Motor neuron (in vitro differentiated cells): ENCODE data around the gene ZGPAT. TPM values are rescaled to one million over a fixed set of nuclear protein-coding genes. Genes with fewer than 3 reads are reported as not detected.
"Not testable (repeated sequence)": the region's sequence is repeated elsewhere in the genome, so short reads cannot be mapped to it uniquely, and the experiment has no call there.

Experiments used
- ATAC-seq, 8 experiments: fragments of 200-7000 bp; cut with Tn5 transposase; replicated peaks in 6 of 8; 2 replicates each; pipeline ENCODE4 v1.8.0; 2021; ENCODE audit warnings: mild to moderate bottlenecking in 8 of 8, moderate library complexity in 8 of 8
- H3K27ac ChIP-seq, 2 donors: fragments of 250-450 bp; sonication (Bioruptor Pico); 2 replicates each; pipeline ENCODE4 v1.9.0; 2021; ENCODE audit warnings: antibody characterized with exemption in 2 of 2, mild to moderate bottlenecking in 2 of 2, moderate library complexity in 1 of 2
- H3K4me1 ChIP-seq, 2 donors: fragments of 250-450 bp; sonication (Bioruptor Pico); replicated peaks in 1 of 2; 2 replicates each; pipeline ENCODE4 v1.6.1; 2021; ENCODE audit warnings: antibody characterized with exemption in 2 of 2, mild to moderate bottlenecking in 2 of 2, moderate library complexity in 1 of 2
- H3K4me3 ChIP-seq, 5 donors: fragments of 250-450 bp; sonication (Bioruptor Pico); 2 replicates each; pipeline ENCODE4 v1.9.0; 2021; ENCODE audit warnings: antibody characterized with exemption in 5 of 5, mild to moderate bottlenecking in 5 of 5, moderate library complexity in 4 of 5
- WGBS, 10 experiments: fragments of 450-650 bp; shearing (Covaris generic); methylation state at CpG; one replicate each; pipeline ENCODE4 v1.0.0; 2022; 5-methylcytosine and 5-hydroxymethylcytosine counted together
- in situ Hi-C, 9 experiments: fragments of 400-800 bp; cut with MboI; loops; one replicate each; pipeline ENCODE4 v1.15.0; 2021; ENCODE audit warnings: low sequenced_read_pairs in 9 of 9, low pct_unique_long_range_greater_than_20kb in 2 of 9; ENCODE audit not compliant: unreplicated experiment in 9 of 9
- total RNA-seq, 8 experiments: library from RNA; unstranded; fragments of 300-600 nt; gene quantifications; 2 replicates each; pipeline versions ENCODE4 v1.2.3 to v1.2.4, GENCODE V29; 2022

The ZGPAT gene
- total RNA-seq, 8 experiments from 2014 or later, result 10.4 to 28.3 (median 15.7) TPM

DNA sequence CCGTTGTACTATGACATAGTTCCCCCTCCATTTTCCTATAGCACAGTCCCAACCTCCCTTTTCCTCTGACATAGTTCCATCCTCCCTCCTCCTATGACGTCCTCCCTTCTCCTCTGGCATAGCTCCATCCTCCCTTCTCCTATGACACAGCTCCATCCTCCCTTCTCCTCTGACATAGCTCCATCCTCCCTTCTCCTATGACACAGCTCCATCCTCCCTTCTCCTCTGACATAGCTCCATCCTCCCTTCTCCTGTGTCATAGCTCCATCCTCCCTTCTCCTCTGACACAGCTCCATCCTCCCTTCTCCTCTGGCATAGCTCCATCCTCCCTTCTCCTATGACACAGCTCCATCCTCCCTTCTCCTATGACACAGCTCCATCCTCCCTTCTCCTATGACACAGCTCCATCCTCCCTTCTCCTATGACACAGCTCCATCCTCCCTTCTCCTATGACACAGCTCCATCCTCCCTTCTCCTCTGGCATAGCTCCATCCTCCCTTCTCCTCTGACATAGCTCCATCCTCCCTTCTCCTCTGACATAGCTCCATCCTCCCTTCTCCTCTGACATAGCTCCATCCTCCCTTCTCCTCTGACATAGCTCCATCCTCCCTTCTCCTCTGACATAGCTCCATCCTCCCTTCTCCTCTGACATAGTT is 15.3 kb downstream of the ZGPAT start:
- H3K27ac ChIP-seq, in situ Hi-C loops, H3K4me3 ChIP-seq, H3K4me1 ChIP-seq: not testable (repeated sequence)
- ATAC-seq, result peak in 1 of 8 experiments; percentile 15
- 50 to 100% (median 84%) methylated on average over 1 to 2 of the region's 2 CpGs; no CpG with 5 or more reads in 4 of the 10 experiments for WGBS, 10 experiments

DNA sequence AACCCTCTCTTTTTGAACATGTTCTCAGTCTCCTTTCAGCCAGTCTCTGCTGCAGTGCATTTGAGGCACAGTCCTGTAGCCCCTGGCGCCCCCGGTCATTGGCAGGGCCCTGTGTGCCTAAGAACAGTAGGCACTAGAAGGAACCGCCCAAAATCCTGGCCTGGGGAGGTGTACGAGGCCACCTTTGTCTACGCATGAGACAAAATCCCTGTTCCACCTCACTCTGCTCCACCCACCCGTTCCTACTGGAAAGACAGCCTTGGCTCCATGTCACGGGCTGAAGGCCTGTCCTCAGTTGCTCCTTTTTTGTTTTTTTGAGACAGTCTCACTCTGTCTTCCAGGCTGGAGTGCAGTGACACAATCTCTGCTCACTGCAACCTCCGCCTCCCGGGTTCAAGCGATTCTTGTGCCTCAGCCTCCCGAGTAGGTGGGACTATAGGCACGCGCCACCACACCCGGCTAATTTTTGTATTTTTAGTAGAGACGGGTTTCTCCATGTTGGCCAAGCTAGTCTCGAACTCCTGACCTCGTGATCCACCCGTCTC is 22.4 kb downstream of the ZGPAT start:
- H3K4me1 ChIP-seq, in situ Hi-C loops, ATAC-seq, H3K27ac ChIP-seq, H3K4me3 ChIP-seq: not testable (repeated sequence)
- WGBS, 10 experiments, result 82 to 100% (median 91%) methylated on average over 1 to 13 of the region's 18 CpGs; no CpG with 5 or more reads in 1 of the 10 experiments

DNA sequence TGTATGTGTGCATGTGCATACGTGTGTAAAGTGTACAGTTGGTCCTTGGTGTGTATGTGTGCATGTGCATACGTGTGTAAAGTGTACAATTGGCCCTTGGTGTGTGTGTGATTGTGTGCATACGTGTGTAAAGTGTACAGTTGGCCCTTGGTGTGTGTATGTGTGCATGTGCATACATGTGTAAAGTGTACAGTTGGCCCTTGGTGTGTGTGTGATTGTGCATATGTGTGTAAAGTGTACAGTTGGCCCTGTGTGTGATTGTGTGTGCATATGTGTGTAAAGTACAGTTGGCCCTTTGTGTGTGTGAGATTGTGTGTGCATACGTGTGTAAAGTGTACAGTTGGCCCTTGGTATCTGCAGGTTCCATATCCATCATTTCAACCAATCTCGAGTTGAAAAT is 23.6 kb downstream of the ZGPAT start:
- H3K4me3 ChIP-seq, result no peak overlapping the region
- H3K27ac ChIP-seq, result no peak overlapping the region
- 80 to 100% (median 92%) methylated on average over 1 to 4 of the region's 5 CpGs; no CpG with 5 or more reads in 7 of the 10 experiments for WGBS, 10 experiments
- no peak for ATAC-seq
- H3K4me1 ChIP-seq, result no peaks in the 10 kb centered on the region
- in situ Hi-C loops, result no loop called here

DNA sequence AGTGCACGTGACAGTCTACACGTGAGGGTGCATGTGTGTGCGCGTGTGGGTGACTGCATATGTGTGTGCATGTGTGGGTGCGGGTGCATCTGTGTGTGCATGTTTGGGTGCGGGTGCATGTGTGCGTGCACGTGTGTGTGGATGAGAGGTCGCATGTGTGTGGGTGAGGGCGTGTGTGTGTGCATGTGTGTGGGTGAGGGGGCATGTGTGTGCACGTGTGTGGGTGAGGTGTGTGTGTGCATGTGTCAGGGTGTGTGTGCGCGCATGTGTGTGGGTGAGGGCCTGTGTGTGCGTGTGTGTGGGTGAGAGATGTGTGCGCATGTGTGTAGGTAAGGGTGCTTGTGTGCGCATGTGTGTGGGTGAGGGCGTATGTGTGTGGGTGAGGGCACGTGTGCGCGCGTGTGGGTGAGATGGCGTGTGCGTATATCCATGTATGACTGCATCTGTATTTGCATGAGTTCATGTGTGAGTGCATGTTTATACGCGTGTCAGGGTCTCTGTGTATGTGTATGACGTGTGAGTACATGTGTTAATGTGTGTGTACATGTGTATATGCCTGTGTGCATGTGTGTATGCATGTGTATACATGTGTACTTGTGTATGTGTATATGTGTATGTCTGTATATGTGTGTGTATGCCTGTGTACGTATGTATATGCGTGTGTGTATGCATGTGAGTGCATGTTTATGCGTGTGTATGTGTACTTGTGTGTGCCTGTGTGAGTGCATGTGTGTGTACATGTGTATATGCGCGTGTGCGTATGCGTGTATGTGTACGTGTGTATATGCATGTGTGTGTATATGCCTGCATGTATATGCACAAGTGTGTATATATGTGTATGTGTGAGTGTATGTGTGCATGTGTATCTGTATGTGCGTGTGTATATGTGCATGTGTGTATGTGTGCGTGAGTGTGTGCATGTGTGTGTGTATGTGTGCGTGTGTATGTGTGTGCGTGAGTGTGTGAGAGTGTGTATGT is 24.6 kb downstream of the ZGPAT start:
- Histone ChIP-seq H3K4me3 (no peak overlapping the region), H3K27ac (no peak overlapping the region), H3K4me1 (peaks cover 0 to 4% of the 10 kb centered on the region in 2 donors)
- in situ Hi-C loops, result no loop called here
- WGBS, 10 experiments, result 50 to 100% (median 88%) methylated on average over 1 to 17 of the region's 38 CpGs; no CpG with 5 or more reads in 1 of the 10 experiments
- ATAC-seq, result no peak

DNA sequence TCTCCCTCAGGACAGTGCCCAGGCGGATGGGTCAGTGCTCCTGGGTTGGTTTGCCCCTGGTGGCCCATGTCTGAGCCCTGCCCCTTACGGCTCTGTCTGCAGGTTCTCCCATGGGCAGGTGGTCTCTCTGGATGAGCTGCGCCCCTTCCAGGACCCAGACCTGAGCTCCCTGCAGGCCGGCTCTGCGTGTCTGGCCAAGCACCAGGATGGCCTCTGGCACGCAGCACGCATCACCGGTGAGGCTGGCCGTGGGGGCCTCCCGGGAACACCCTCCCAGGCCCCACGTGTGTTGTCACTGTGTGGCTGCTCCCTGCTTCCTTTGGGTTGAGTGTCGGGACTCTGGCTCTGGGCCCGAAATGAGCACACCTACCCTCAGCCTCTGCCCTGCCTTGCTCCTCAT is 25.3 kb downstream of the ZGPAT start:
- Histone ChIP-seq H3K4me1 (peaks cover 2 to 11% of the 10 kb centered on the region in 2 donors), H3K27ac (no peak overlapping the region), H3K4me3 (no peak overlapping the region)
- 75 to 100% (median 100%) methylated on average over 1 to 2 of the region's 13 CpGs; no CpG with 5 or more reads in 7 of the 10 experiments for WGBS, 10 experiments
- no peak for ATAC-seq
- in situ Hi-C loops, result no loop called here

DNA sequence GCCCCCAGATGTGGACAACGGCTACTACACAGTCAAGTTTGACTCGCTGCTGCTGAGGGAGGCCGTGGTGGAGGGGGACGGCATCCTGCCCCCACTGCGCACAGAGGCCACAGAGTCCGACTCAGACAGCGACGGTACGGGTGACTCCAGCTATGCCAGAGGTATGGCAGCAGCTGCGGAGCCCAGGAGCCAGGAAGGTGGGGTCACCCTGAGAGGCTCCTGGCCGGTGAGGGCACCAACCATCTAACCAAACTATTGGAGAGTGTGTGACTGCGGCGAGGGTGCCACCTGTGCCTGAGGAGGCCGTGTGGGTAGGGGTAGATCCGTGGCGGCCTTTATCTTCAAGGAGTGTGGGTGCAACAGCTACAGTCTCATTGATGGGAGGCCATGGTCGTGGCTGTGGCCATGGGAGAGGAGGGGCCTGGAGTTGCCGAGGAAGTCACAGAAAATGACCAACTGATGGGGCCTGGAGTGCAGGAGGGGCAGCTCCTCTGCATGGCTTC is 25.8 kb downstream of the ZGPAT start:
- peaks cover 7 to 16% of the 10 kb centered on the region in 2 donors for H3K4me1 ChIP-seq
- H3K27ac ChIP-seq, result no peak overlapping the region
- ATAC-seq, result no peak
- H3K4me3 ChIP-seq, result no peak overlapping the region
- in situ Hi-C loops, result no loop called here
- 60 to 100% (median 94%) methylated on average over 1 to 5 of the region's 18 CpGs; no CpG with 5 or more reads in 6 of the 10 experiments for WGBS, 10 experiments

DNA sequence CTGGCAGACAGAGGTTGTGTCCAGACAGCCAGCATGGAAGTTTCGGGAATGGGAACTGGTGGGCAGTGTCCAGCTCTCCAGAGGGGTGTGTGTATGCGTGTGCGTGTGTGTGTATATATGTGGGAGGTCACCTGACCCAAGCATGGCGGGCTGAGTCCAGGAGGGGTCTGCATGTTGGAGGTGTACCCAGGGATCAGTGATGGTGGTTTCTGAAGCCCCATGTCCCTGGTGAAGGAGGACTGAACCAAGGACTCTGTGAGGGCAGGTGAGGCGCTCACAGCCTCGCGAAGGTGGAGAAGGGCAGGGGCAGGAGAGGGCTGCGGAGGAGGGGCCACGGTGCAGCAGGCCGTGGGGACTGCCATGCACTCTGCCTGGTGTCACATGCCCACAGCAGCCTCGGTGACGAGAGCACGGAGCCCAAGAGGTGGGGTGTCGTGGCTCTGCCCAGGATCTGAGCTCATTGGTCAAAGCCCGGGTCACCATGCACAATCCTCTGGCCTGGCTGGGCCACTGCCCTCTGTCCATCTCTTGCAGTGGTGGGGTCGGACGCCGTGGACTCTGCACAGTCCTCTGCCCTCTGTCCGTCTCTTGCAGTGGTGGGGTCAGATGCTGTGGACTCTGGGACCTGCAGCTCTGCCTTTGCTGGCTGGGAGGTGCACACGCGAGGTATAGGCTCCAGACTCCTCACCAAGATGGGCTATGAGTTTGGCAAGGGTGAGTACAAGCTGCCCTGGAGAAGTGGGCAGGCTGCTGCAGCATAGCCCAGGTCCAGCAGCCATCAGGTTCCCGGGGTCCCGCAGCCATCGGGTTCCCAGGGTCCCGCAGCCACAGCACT is 26.5 kb downstream of the ZGPAT start:
- WGBS, 10 experiments, result 87 to 100% (median 97%) methylated on average over 2 to 15 of the region's 25 CpGs; no CpG with 5 or more reads in 5 of the 10 experiments
- Histone ChIP-seq H3K4me3 (no peak overlapping the region), H3K27ac (no peak overlapping the region), H3K4me1 (peaks cover 8 to 18% of the 10 kb centered on the region in 2 donors)
- in situ Hi-C loops, result no loop called here
- no peak for ATAC-seq

DNA sequence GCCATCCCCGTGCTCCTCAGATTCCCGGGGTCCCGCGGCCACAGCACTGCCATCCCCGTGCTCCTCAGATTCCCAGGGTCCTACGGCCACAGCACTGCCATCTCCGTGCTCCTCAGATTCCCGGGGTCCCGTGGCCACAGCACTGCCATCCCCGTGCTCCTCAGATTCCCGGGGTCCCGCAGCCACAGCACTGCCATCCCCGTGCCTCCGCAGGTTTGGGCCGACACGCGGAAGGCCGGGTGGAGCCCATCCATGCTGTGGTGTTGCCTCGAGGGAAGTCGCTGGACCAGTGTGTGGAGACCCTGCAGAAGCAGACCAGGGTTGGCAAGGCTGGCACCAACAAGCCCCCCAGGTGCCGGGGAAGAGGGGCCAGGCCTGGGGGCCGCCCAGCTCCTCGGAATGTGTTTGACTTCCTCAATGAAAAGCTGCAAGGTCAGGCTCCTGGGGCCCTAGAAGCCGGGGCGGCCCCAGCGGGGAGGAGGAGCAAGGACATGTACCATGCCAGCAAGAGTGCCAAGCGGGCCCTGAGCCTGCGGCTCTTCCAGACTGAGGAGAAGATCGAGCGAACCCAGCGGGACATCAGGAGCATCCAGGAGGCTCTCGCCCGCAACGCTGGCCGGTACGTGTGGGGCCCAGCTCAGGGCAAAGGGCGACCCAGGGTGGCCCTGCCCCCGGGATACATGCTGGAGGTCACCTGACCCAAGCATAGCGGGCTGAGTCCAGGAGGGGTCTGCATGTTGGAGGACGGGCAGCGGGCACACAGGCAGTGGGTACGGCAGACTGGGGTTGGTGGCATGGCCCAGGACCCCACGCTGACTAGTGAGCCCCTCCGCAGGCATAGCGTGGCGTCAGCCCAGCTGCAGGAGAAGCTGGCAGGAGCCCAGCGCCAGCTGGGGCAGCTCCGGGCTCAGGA is 27.4 kb downstream of the ZGPAT start:
- Histone ChIP-seq H3K27ac (no peak overlapping the region), H3K4me1 (peaks cover 8 to 18% of the 10 kb centered on the region in 2 donors), H3K4me3 (no peak overlapping the region)
- in situ Hi-C loops, result no loop called here
- 87 to 93% (median 93%) methylated on average over 2 to 20 of the region's 48 CpGs; no CpG with 5 or more reads in 6 of the 10 experiments for WGBS, 10 experiments
- ATAC-seq, result no peak

DNA sequence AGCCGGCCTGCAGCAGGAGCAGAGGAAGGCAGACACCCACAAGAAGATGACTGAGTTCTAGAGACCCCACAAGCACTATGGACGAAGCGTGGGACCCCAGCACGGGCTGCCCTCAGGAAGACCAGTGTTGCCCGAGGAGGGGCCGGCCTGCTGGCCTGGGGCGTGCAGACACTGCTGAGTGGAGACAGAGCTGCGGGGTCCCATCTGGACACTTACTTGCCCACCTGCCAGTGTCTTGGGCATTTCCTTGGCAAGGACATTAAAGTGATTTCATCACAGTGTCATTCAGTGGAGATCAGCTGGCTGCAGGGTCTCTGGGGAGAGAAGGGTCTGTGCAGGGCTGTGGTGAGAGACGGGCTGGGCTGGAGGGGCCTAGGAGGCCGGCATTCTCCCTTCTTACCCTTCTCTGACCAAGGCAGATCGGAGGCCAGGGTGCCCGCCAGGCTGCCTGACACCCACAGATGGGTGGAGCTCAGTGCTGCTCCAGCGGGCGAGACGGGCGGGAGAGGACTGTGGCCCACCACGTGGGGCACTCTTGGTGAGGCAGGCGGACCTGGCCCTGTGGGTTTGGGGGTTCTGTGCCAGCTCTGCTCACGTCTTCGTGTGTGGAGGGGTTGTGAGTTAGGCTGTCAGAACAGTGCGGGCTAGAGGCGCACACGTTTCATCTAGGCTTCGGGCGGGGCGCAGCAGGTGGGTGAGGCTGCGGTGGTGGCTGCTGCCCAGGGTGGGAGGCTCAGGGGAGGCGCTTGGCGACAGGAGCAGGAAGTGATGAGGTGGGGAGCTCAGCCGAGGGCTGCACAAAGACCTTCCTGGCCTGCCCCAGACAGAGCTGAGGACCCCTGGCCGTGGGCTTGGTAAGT is 28.2 kb downstream of the ZGPAT start, which contains the start of gene LIME1:
TSS of gene LIME1 (plus strand) at position 806 of the 860 bp plus-strand sequence. CDS start 886 bp downstream, outside the sequence.
- in situ Hi-C loops, result no loop called here
- Histone ChIP-seq H3K27ac (no peak within 1 kb of the TSS), H3K4me1 (peaks cover 8 to 18% of the 10 kb centered on the region in 2 donors), H3K4me3 (no peak within 1 kb of the TSS)
- ATAC-seq, result no peak
- 89 to 100% (median 90%) methylated on average over 2 to 17 of the region's 31 CpGs; no CpG with 5 or more reads in 7 of the 10 experiments for WGBS, 10 experiments

DNA sequence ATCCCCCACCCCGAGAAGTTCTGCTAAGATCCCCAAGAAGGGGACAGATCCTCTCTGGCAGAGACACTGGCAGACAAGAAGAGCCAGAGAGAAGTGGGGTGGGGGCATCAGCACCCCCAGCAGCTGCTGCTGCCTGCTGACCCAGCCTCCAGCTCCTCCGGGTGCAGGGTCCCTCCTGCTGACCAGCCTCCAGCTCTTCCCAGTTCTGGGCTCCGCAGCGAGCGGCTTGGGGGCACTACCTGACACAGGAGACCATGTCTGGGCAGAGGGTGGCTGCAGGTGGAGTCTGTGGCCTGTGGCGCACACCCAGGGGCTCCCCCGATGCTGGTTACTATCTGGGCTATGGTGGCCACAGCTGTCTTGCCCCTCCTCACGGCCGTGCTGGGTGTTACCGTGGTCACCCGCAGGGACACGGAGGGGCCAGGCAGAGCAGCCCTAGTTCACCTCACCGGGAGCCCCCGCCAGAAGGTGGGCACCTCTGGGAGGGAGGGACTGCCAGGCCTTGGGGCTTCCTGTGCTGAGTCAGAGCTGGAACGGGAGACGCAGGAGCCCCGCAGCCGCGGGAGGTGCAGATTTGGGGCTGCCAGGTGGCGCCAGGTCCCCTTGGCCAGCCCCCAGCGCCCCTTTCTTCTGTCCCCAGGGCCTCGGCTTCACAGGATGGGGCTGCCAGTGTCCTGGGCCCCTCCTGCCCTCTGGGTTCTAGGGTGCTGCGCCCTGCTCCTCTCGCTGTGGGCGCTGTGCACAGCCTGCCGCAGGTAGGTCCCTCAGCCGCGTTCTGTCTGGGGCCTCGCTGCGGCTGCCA is 29.3 kb downstream of the ZGPAT start:
- in situ Hi-C loops, result no loop called here
- H3K27ac ChIP-seq, result no peak overlapping the region
- no peak overlapping the region for H3K4me3 ChIP-seq
- 73 to 100% methylated on average over 1 to 3 of the region's 30 CpGs; no CpG with 5 or more reads in 8 of the 10 experiments for whole genome bisulfite sequencing, 10 experiments
- no peak for ATAC-seq
- H3K4me1 ChIP-seq, result peaks cover 17 to 26% of the 10 kb centered on the region in 2 donors
